GM12874 (cell line): ENCODE data around the gene PRR12.

Source experiments
- TF ChIP-seq, protein P1 (sequence below): IDR thresholded peaks from 2 replicates; pipeline ENCODE4 v1.5.1; 2011; ENCODE audit warnings: low read depth, mild to moderate bottlenecking, control low read depth, low read length, moderate library complexity; ENCODE audit not compliant: insufficient read depth

Gene PRR12, protein sequence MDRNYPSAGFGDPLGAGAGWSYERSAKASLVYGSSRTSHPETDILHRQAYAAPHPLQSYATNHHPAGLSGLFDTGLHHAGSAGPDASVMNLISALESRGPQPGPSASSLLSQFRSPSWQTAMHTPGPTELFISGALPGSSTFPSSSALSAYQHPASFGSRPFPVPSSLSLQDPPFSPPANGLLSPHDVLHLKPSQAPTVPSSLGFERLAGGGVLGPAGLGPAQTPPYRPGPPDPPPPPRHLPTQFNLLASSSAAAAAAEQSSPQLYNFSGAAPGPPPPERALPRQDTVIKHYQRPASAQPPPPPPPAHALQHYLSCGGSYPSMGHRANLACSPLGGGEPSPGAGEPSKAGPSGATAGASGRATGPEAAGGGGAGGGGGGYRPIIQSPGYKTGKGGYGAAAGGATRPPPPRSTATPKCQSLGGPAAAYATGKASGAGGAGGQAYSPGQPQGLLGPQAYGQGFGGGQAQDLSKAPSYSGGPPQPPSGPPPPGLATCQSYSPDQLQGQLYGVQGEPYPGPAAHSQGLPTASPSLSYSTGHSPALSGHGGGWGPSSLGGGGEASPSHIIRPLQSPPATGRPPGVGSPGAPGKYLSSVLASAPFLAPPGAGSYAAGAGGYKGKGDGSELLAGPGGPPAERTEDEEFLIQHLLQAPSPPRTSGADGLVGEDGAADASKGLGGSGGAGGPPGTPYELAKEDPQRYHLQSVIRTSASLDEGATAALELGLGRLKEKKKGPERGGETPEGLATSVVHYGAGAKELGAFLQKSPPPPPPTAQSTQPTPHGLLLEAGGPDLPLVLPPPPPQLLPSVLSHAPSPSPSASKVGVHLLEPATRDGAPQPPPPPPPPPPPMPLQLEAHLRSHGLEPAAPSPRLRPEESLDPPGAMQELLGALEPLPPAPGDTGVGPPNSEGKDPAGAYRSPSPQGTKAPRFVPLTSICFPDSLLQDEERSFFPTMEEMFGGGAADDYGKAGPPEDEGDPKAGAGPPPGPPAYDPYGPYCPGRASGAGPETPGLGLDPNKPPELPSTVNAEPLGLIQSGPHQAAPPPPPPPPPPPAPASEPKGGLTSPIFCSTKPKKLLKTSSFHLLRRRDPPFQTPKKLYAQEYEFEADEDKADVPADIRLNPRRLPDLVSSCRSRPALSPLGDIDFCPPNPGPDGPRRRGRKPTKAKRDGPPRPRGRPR (N-terminal part only)

DNA sequence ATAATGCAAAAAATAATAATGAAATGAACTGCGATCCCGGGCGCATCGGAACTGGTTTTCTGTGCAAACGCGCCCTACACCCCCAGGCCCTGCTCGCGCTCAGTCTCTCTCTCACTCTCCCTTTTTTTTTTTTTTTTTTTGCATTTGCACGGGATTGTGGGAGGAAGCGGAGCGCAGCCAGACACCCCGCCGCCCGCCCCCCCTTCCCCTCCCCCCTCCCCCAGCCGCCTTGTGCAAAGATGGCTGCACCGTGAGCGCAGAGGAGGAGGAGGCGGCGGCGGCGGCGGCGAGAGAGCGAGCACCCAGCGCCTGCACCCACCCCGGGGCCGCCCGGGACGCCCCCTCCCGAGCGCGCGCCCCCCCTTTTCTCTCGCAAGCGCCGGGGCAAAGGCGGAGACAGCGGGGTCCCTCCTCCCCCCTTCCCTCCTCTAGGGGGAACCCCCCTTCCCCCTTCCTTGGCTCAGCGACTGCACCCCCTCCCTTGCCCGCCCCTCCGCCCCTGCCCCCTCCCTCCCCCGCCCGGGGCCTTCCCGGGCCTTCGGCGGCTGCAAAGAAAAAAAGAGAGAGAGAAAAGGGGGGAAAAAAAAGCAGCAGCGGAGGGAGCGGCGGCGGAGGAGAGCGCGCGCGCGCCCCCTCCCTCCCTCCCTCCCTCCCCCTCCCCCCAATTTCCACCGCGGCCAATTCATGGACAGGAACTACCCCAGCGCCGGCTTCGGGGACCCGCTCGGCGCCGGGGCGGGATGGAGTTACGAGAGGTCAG, at the start of gene PRR12:
Gene PRR12 (plus strand): TSS at position 212 of the 760 bp plus-strand sequence. CDS start 473 bp downstream, at position 685.
- TF ChIP-seq, protein P1, sequence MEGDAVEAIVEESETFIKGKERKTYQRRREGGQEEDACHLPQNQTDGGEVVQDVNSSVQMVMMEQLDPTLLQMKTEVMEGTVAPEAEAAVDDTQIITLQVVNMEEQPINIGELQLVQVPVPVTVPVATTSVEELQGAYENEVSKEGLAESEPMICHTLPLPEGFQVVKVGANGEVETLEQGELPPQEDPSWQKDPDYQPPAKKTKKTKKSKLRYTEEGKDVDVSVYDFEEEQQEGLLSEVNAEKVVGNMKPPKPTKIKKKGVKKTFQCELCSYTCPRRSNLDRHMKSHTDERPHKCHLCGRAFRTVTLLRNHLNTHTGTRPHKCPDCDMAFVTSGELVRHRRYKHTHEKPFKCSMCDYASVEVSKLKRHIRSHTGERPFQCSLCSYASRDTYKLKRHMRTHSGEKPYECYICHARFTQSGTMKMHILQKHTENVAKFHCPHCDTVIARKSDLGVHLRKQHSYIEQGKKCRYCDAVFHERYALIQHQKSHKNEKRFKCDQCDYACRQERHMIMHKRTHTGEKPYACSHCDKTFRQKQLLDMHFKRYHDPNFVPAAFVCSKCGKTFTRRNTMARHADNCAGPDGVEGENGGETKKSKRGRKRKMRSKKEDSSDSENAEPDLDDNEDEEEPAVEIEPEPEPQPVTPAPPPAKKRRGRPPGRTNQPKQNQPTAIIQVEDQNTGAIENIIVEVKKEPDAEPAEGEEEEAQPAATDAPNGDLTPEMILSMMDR, result no peak

DNA sequence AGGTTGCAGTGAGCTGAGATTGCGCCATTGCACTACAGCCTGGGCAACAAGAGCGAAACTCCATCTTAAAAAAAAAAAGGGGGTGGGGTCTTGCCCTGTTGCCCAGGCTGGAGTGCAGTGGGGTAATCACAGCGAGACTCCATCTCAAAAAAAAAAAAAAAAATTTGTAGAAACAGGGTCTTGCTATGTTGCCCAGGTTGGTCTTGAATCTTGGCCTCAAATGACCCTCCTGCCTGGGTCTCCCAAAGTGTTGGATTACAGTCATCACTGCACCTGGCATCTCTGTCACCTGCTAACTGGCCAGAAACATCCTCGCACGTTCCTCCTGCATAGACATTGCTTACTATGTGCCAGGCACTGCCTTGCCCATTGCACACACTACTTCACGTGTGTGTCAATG, 49.1 kb upstream of the PRR12 start:
- TF ChIP-seq, protein P1, result no peak

DNA sequence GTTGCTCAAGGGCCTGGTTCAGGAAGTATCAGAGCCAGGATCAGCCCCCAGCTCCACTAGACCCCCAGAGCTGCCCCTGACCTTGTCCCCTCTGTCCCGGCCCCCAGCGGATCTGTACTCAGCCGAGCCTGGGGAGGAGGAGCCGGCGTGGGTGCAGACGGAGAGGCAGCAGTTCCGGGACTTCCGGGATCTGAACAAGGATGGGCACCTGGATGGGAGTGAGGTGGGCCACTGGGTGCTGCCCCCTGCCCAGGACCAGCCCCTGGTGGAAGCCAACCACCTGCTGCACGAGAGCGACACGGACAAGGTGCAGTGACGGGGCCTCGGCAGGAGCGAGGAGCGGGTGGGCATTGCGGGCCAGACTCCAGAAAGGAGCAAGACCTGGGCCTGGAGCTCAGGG, 48.5 kb upstream of the PRR12 start:
- TF ChIP-seq, protein P1, result no peak

DNA sequence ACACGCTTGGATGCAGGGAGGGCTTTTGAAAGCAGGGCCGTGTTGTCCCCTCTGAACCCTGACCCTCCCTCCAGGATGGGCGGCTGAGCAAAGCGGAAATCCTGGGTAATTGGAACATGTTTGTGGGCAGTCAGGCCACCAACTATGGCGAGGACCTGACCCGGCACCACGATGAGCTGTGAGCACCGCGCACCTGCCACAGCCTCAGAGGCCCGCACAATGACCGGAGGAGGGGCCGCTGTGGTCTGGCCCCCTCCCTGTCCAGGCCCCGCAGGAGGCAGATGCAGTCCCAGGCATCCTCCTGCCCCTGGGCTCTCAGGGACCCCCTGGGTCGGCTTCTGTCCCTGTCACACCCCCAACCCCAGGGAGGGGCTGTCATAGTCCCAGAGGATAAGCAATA, 48.0 kb upstream of the PRR12 start:
- TF ChIP-seq, protein P1, result no peak

DNA sequence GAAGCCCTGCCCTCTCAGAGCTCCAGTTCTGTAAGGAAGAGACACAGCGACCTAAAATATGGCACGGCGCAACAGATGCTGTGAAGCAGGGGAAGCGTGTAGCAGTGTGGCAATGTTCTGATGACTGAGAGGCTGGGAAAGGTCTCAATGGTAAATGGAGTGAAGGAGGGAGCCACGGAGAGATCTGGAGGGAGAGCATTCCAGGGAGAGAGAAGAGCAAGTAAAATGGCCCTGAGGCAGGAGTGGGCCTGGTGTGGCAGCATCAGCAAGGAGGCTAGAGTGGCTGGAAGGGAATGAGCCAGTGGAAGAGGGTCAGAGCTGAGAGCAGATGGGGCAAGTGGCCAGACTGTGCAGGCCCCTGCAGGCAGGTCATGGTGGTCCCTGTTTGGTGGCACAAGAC, 46.8 kb upstream of the PRR12 start:
- TF ChIP-seq, protein P1, result no peak

DNA sequence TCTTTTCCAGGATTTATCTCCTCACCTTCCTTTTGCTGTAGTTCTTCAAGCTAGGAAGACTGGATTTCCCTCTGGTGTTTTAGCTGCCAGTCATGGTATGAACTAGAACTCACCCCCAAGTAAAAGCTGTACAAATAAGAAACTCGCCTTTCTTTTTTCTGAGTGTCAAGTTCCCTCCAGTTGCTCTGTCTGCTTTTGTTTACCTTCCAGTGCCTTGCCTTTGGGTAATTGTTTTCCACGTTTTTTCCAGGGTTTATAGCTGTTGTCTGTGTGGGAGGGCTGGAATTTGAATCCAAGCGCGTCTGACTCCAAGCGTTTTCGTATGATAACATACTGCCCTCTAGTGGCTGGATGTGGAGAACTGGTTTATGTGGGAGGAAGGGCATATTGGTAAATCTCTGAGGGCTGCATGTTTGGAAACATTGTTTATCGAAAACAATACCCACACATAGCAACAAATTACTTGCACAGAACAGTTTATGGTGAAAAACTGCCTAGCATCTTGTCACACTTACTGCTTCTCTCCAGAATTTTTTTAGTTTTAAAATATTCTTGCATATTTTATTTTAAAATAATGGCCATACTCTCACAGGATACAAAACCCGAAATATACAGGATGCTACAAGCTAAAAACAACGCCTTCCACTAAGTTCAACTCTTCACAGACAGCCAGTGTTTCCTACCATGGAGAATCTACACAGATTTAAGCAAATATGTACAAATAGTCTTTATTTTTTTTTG, 44.0 kb upstream of the PRR12 start:
- TF ChIP-seq, protein P1, result peak; percentile 67
